CD4-positive, alpha-beta T cell treated with Interleukin-17A for 1 hour (primary cell): ENCODE measurements around the gene SYTL1.
A peak's percentile ranks its signal among the peaks of the same experiment; 100 is the strongest.

Source experiments
- DNase-seq: peaks from one replicate; pipeline ENCODE4 v3.0.0-alpha.2; 2020

SYTL1 gene

DNA sequence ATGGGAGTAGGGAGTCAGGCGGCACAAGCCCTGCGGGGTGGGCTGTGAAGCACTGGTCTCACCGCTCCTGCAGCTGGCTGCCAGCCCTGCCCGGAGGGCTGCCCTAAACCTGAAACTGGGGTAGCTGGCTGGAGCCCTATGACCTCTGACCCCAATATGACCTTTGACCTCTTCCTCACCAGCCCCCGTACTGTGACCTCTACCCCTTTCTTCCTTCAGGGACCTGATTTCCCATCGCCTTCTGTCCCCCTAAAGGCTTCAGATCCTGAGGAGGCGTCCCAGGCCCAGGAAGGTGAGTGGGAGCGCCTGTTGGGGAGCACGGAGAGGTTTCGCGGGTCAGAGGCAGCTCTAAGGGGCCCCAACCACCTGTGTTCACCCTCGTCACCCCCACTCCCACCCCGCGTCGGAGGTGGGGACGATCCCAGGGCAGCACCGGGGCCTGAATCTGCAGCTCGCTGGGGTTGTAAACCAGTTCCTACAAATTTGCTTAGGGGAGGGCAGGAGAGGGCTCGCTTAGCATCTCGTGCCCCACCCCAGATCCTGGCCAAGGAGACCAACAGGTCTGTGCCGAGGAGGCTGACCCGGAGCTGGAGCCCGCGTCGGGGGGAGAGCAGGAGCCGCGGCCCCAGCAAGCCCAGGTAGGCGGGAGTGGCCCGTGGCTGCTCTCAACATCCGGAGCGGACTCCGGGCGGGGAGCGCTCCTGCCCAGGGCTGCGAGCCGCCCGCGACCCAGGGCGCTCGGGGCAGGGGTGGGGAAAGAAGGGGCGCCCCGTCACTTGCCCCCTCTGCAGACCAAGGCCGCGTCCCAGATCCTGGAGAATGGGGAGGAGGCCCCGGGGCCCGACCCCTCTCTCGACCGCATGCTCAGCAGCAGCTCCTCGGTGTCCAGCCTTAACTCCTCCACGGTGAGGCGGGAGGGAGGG is 7.3 kb downstream of the SYTL1 start:
- DNase-seq: peak; percentile 43

DNA sequence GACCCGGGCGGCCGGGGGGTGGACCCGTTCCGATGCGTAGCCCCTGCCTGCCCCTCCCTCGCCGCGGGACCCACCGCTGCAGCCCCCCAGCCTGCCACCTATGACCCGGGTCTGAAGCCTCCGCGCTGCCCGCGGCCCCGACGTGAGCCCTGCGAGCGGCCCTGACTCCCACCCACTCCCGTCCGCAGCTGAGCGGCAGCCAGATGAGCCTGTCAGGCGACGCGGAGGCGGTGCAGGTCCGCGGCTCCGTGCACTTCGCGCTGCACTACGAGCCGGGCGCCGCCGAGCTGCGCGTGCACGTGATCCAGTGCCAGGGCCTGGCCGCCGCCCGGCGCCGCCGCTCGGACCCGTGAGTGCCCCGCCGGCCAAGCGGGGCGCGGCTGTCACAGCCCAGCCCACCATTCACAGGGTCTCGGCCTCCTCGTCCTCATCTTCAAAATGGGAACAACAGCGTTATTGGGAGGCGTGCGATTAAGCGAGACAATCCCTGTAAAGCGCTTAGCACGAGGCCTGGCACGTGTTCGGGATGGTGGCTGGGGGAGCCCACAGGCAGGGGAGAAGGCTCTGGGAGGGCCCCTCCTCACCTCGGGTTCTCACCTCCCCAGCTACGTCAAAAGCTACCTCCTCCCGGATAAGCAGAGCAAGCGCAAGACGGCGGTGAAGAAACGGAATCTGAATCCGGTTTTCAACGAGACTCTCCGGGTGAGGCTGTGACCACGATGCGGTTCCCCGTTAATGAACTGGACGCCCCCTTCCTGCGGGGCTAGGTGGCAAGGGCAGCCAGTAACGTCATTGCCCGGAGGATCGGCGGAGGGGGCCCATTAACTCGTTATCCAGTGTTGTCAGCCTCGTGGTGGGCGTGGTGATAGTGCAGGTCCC is 8.2 kb downstream of the SYTL1 start:
- peak; percentile 11 for DNase-seq

DNA sequence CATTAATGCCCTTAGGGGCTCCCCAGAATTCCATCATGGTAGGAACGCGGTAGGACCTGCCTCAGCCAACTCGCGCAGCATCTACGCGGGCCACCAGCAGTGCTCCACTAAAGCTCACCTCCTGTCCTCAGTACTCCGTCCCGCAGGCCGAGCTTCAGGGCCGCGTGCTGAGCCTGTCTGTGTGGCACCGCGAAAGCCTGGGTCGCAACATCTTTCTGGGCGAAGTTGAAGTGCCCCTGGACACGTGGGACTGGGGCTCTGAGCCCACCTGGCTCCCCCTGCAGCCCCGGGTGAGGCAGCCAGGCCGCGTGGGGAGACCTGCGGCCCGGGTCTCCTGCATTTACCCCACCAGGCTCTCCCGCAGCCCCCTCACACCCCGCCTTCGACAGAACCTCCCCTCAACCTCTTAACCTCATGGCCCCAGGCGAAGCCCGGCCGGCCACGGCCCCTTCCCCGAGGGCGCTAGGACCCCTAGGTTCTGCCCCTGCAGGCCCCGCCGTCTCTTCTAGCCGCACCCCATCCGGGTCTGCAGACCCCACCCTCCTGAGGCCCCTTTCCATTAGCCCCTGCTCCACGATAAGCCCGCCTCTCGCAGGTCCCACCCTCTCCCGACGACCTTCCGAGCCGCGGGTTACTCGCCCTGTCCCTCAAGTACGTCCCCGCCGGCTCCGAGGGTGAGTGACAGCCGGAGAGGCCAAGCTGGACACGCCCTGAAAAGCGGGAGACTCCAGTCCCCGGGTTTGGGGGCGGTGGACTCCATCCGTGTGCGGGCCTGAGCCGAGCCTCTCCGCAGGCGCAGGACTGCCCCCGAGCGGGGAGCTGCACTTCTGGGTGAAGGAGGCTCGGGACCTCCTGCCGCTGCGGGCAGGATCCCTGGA is 9.1 kb downstream of the SYTL1 start:
- DNase-seq: no peak

DNA sequence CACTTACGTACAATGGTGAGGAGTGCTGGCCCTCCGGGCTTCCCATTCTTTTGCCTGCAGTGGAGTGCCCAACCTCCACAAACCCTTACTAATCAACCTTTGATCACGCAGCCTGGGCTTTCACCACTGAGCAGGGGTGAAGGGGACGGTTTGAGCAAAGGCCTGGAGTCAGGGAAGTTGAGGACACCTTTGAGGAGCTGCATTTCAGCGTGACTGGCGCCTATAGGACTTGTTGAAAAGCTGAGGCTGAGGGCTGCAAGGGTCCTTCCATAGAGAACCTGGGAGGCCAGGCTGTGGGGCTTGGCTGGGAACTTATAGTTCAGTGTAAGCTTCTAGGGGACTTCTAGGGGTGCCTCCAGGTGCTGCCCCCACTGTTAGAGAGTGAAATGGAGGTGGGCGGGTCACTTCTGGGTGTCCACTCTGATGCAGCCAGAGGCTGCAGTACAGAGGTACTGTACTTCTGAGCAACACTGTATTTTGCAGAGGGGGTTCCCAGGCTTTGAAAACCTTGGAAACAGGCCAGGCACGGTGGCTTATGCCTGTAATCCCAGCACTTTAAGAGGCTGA is 9.8 kb downstream of the SYTL1 start:
- DNase-seq: no peak

DNA sequence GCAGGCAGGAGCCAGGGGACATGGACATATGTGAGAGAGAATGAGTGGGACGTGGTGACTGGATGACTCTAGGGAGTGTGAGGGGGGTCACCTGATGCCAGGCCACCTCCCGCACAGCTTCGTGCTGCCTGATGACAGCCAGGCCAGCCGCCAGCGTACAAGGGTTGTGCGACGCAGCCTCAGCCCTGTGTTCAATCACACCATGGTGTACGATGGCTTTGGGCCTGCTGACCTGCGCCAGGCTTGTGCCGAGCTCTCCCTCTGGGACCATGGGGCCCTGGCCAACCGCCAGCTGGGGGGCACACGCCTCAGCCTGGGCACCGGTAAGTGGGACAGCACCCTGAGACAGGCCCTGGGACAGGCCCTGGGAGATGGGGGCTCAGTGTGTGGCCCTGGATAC is 11.3 kb downstream of the SYTL1 start:
- DNase-seq: no peak

DNA sequence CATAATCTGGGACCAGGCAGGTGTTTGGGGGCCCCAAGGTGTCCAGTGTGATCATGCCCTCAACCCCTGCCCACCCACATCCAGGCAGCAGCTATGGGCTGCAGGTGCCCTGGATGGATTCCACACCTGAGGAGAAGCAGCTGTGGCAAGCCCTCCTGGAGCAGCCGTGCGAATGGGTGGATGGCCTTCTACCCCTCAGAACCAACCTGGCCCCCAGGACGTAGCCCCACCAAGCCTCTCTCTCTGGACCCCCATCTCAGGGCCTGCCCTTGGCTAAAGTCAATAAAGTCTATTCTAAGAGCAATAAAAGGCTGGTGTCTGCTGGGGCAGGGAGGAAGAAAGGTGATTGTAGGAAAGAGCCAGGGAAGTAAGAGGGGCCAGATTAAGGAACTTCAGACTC is 11.8 kb downstream of the SYTL1 start:
- DNase-seq: no peak

DNA sequence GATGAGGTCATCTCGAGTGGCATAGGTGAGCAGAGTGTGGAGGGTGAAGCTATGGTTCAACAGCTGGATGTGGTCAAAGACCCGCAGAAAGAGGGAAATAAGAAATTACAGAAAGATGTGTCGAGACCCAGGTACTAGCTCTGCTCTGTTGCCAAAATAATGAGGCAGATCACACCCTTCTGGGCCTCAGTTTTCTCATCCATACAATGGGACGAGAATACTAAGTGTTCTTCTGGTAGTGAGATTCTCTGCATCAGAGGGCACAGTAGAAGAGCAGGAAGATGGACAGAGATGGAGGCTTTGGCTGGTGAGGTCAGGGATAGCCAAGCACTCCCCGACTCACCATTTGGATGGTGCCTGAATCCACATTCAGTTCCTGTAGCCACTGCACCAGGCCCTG is 13.9 kb downstream of the SYTL1 start:
- DNase-seq: no peak

DNA sequence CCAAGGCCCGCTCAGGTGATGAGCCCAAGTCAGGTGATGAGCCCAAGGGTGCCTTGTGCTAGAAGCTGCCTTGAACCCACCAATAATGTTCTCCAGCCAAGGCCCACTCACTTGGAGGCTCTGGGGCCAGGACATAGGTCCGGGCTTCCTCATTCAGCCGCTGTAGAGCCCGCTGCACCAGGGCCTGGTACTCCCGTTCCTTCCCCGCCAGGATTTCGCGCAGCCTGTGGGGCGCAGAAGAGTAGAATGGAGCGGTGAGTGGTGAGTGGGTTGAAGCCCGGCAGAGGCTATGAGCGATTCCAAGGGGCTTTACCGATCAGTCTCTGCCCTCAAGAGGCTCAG is 14.4 kb downstream of the SYTL1 start:
- no peak for DNase-seq

DNA sequence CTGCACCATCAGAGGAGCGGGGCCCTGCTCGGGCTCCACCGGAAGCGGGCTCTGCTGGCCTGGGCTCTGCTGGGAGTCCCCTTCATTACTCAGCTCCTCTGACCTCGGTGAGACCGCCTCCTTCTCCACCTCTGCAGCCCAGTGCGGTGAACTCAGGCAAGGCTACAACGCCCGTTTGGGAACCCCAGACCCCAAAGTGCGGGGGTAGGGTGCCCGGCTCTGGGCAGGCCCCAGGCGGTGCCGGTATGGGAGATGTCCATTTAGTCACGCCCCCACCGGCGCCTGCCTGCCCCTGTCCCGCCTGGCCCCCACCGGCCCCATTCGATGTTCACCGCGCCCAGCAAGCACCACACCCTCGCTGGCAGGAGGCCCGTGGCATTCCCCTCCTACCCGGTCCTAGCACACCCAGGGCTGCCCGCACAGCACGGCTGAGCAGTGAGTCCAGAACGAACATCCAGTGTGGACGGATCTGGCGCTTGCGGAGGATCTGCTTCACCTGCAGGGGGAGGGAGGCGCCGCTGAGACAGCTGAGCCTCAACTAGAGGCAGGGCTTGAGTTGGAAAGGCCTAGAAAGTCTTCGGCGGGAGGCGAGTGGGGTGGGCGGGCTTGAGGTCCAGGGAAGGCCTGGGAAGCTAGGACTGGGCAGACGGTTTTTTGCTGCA is 14.9 kb downstream of the SYTL1 start:
- peak; percentile 65 for DNase-seq

DNA sequence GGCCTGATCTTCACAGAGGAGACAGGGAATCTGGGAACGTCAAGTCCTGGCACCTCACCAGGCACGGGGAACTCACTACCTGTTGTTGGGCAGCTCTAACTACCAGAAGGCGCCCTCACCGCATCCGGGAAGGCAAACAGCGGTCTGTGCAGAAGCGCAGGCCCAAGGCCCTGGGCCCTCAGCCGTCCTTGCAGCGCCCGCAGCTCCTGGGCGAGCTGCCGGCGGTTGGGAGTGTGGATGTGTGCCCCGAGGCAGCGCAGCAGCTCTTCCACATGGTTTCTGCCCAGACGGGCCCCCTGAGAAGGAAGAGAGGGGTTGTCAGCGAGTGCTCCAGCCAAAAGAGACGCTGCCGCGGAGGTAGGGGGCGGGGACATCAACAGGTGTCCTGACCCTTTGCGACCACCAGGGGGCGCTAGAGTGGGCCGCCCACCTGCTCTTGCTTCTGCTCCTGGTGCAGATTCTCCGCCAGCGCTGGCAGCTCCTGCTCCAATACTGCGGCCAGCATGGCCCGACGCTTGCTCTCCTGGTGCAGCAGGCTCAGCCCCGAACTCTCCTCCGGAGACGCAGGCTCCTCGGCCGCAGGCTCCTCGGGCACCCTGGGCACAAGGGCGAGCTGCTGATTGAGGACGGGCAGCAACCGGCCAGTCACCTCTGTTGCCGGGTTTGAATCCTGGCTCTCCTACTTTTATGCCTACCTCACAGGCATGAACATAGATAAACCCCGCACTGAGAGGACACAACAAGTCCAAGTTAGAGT is 15.6 kb downstream of the SYTL1 start:
- DNase-seq: peak; percentile 87

DNA sequence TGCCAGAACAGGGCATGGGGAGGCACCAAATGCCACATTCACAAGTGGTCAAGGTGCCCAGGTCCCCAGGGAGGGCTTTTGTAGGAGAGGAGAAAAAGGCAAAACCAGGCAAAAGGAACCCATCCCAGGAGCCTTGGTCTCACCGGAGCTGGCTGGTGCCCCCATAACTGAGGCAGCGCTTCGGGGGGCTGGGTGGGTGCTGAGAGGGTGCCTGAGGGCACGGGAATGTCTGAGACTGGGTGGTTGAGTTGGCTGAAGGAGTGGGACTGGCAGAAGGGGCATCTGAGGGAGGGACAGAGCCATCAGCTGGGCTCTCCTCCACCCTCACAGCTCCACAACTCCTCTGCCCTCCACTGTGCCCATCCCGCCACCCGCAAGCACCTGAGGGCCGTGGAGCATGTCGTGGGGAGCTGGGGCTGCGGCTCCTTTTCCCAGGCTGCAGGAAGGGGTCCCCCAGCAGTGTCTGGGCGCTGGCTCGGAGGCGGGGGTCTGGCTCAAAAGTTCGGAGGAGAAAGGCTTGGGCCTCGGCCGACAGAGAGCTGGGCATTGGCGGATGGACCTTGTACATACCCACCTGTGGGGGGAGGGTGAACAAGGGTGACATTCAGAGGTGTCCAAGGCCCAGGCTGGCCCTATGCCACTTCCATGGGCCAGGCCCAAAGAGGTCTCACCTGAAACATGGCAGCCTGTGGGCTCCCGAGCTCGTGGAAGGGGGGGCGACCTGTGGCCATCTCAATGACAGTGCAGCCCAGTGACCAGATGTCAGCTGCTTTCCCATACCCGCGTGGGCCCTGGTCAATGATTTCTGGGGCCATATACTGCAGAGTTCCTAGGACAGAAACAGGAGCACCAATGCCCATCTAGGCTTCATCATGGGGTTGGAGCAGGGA is 16.5 kb downstream of the SYTL1 start:
- DNase-seq: no peak

DNA sequence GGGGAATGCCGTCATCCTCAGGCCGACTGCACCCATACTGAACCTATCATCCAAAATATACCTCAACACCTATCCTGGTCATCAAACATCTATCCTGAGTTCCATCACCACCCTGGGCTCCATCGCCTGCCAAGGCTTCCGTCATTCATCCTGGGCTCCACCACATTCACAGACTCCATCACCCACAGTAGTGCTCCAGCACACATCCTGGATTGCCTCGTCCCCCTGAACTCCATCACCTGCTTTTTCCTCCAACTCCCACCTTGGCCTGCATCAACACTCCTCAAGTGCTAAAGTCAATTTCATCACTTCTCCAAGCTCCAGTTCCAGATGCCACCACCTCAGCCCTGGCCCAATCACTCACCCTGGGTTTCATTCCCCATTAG is 17.1 kb downstream of the SYTL1 start:
- DNase-seq: no peak

DNA sequence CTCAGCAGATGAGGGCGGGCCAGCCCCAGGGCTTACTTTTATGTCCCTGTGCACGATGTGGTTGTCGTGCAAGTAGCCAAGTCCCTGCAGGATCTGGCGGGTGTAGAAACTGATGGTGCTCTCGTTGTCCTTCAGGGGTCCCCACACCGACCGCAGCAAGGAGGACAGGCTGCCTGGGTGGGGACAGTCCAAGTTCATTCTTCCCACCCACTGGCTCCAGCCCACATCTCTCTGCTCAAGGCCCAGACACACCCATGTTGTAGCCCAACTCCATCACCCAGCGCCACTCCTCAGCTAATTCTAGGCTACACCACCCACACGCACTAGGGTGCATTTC is 18.0 kb downstream of the SYTL1 start:
- DNase-seq: no peak

DNA sequence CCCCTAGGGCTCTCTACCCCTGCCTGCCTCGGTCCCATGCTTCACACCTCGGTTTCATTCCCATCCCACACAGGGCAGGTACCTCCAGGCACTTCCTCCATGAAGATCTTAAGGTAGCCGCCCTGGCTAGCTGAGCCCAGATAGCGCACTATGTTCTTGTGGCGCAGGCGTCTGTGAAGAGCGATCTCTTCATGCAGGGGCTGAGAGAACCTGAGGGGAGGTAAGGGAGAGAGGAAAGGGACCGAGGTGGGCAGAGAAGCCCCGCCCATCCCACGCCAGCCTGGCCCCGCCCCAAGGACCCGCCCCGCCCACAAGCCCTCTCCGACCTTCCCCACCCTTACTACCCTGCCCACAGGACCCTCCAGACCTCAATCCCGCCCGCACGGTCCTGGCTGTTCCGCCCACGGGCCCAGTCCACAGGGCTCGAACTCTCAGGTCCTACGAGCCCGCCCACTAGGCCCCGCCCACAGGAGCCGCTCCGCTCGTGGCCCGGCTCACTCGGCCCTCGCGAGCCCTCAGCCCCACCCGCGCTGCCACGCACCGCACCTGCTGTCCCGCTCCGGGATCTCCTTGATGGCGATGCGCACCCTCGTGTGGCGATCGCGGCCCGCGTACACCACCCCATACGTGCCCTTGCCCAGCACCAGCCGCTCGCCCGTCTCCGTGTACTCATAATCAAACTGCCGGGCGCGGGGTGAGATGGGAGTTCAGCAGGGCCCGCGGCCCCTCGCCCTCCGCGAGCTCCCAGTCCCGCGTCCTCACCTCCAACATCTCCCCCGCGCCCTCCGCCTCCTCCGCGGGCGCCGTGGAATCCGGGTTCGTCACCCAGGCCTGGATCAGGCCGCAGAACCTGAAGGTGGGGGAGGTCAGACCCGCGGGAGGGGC is 18.6 kb downstream of the SYTL1 start:
- DNase-seq: peak; percentile 68

DNA sequence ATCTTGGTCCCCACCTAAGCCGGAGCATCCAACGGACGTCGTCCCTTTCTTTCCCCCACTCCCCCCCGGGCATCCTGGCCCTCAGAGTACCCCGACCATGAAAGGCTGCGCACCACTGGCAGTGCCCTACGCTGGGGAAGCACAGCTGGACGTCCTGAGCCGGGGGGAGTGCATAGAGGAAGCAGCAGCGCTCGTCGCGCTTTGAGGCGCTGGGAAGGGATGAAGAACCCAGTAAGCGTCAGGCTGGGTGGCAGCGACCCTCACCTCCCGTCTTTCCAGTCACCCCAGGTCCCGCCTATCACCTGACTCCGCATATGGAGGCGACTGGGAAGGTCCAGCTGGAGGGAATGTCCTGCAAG is 19.2 kb downstream of the SYTL1 start:
- no peak for DNase-seq

DNA sequence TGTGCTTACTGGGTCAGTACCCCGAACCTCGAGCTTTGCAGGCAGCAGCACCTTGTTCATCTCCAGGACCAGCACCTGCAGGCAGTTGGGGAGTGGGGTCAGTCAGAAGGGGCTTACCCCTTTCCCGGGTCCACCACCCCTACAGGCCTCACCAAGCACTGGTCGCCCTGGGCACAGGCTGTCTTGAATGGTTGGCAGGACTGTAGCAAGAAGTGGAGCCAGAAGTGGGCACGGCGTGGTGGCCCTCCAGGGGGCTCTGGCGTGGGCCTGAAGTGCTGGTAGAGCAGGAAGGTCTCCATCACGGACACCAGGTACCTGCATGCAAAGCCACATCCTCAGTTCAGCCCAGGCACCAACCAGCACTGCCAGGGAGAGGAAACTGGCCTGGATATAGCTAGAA is 19.7 kb downstream of the SYTL1 start:
- no peak for DNase-seq

DNA sequence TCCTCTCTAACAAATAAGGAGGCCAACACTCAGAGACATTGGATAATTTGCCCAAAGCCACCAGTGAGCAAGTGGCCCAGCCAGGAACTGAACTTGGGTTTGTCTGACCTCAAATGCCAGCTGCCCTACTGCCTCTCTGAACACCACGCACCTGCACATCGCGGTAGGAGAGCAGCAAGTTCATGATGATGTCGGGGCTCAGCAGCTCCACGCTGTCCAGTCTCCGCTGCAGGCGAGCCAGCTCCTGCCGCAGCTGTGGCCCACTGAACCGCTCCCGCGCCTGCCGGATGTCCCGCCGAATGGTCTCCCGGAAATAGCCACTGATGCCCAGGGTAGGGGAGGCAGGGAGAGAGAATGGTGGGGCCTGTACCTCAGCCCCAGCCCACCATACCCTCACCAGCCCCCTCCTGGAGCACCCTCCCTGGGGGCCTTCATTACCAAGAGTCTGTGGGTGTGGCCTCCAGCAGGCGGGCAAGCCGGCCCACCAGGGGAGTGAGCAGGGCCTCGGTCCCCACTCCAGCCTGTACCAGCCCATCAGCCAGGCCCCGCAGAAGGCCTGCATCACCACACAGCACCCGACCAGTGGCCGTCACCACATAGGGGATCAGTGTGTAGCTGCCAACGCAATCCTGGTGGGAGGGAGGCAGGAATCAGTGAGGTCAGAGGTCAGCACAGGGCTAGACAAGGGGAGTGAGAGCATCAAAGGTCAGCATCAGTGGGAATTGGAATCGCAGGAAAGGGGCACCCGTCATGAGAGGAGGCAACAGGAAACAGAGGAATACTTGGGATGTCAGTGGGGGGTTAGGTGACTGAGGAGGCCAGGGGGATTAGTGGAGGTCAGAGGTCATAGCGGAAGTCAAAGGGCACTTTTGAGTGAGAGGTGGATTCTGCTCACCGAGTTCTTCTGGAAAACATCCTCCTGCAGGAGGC is 22.2 kb downstream of the SYTL1 start:
- no peak for DNase-seq

DNA sequence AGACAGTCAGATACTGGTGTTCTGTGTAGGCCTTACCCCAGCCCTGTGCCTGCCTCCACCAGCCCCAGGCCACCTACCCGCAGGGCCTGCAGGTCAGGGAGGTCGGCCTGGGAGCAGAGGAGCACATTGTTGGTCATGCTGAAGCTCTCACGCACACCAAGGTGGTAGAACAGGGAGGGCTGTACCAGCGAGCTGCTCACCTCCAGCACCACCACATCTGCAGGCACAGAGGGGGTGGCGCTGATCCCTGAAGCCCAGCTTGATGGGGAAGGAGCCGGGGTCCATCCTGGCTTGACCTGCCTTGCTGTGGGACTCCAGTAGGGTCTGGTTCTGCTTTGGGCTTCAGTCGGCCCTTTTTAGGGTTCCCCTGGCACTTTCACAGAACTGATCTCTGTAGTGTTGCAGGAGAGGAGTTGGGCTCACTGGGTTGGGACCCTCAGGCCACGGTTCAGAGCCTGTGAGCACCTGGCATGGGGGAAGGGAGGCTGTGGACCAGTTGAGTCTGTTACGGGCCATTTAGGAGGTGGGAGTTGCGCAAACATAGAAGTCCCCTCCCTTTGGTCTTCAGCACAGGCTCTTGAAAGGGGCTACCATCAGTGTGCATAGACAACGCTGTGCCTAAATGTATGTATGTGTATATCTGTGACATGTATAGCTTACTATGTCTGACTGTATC is 23.0 kb downstream of the SYTL1 start:
- DNase-seq: no peak
